ENCODE measurements around the gene ZGRF1. TPM values are rescaled to one million over a fixed set of nuclear protein-coding genes. Genes with fewer than 3 reads are reported as not detected.

The ZGRF1 gene
- total and polyA plus RNA-seq, 2 donors (not counting 1 experiment from before 2014, with no cell fraction given): 4.6 to 13.0 TPM

DNA sequence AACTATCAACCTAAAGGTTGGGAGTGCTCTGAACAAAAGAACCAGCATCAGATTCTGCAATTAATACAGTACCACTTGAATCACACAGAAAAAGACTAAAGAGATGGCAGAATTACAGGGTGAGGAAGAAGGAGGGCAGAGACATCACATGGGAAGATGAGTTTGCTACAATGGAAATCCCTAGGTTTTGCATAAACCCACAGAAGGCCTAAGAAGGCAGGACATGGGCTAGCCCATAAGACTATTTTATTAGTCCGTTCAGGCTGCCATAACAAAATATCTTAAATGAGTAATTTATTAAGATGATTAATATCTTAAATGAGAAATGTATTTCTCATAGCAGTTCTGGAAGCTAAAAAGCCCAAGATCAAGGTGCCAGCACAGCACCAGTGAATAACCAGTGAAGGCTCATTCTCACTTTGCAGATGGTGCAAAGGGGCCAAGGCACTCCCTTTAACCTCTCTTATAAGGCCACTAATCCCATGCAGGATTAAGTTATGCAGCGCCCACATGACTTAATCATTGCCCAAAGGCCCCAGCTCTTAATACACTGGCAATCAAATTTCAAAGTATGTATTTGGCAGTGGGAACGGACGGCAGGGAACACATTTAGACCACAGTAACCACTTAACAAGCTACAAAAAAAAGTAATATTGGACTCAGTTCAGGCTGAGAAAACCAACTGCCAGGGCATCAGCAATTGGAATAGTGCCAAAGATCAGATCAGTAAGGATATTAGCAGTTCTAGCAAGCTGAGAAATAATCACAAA, 73.1 kb downstream of the ZGRF1 start:
- CTCF ChIA-PET: interaction anchor here (0.6 kb wide), 1 partner anchor 63 kb away, joined by 3 read pairs; no protein-coding TSS in a partner anchor
- WGBS (ENCODE audit: insufficient coverage): 71% methylated on average over 1 of the region's 4 CpGs
- peaks cover 14% of the 10 kb centered on the region for H3K4me1 Mint-ChIP-seq
- H3K9ac ChIP-seq (ENCODE audit: low read length): no peak overlapping the region
- H3K27ac ChIP-seq (ENCODE audit: low read length in 2 of 2): no peak overlapping the region
- H3K27ac Mint-ChIP-seq: no peak overlapping the region
- no peak for TF ChIP-seq EZH2 (IDR thresholded peaks at IDR 0.05; ENCODE audit: borderline replicate concordance, insufficient read depth, low read depth, low read length, poor library complexity, severe bottlenecking)
- TF ChIP-seq, protein P1, sequence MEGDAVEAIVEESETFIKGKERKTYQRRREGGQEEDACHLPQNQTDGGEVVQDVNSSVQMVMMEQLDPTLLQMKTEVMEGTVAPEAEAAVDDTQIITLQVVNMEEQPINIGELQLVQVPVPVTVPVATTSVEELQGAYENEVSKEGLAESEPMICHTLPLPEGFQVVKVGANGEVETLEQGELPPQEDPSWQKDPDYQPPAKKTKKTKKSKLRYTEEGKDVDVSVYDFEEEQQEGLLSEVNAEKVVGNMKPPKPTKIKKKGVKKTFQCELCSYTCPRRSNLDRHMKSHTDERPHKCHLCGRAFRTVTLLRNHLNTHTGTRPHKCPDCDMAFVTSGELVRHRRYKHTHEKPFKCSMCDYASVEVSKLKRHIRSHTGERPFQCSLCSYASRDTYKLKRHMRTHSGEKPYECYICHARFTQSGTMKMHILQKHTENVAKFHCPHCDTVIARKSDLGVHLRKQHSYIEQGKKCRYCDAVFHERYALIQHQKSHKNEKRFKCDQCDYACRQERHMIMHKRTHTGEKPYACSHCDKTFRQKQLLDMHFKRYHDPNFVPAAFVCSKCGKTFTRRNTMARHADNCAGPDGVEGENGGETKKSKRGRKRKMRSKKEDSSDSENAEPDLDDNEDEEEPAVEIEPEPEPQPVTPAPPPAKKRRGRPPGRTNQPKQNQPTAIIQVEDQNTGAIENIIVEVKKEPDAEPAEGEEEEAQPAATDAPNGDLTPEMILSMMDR (IDR thresholded peaks at IDR 0.05): no peak
- H3K4me1 ChIP-seq (ENCODE audit: control insufficient read depth in 2 of 2, insufficient read depth in 2 of 2, low read length in 2 of 2): peaks cover 8 to 12% of the 10 kb centered on the region in 2 donors
- intact Hi-C loops (cut with micrococcal nuclease): no loop called here
- H3K4me3 ChIP-seq (ENCODE audit: control extremely low read depth in 1 of 5, extremely low read depth in 1 of 5, insufficient read depth in 1 of 5, low read depth in 2 of 5, low read length in 4 of 5): no peak overlapping the region
- H3K4me2 ChIP-seq (replicated peaks; ENCODE audit: low read depth, low read length, poor library complexity, severe bottlenecking): no peak overlapping the region
- no peak overlapping the region for H3K4me3 Mint-ChIP-seq
- H3K27me3 ChIP-seq (replicated peaks in 1 of 4; ENCODE audit: control extremely low read depth in 1 of 4, control insufficient read depth in 3 of 4, insufficient read depth in 4 of 4, low read length in 3 of 4): no peaks in the 10 kb centered on the region
- H4K20me1 ChIP-seq (ENCODE audit: control insufficient read depth, insufficient read depth, low read length, poor library complexity, severe bottlenecking): no peaks in the 10 kb centered on the region
- no peak overlapping the region for H2AFZ ChIP-seq (ENCODE audit: insufficient read depth, low read depth, low read length, poor library complexity, severe bottlenecking)
- ATAC-seq (ENCODE audit: low read depth): no peak
- DNase-seq: no peak
- POLR2A ChIA-PET: no interaction called here
- H3K9me3 Mint-ChIP-seq (ENCODE audit: insufficient read depth): no peaks in the 10 kb centered on the region
- no peaks in the 10 kb centered on the region for H3K27me3 Mint-ChIP-seq
- peaks cover 0 to 5% (median 0%) of the 10 kb centered on the region in 3 donors for H3K9me3 ChIP-seq (ENCODE audit: control extremely low read depth in 1 of 3, control insufficient read depth in 2 of 3, insufficient read depth in 1 of 3, low read length in 2 of 3)
- no peaks in the 10 kb centered on the region for H3K79me2 ChIP-seq (ENCODE audit: control insufficient read depth, insufficient read depth, low read length)
- no peaks in the 10 kb centered on the region for H3K36me3 ChIP-seq (replicated peaks in 1 of 2; ENCODE audit: control extremely low read depth in 1 of 2, control insufficient read depth in 1 of 2, extremely low read depth in 1 of 2, insufficient read depth in 2 of 2, low read length in 1 of 2)

DNA sequence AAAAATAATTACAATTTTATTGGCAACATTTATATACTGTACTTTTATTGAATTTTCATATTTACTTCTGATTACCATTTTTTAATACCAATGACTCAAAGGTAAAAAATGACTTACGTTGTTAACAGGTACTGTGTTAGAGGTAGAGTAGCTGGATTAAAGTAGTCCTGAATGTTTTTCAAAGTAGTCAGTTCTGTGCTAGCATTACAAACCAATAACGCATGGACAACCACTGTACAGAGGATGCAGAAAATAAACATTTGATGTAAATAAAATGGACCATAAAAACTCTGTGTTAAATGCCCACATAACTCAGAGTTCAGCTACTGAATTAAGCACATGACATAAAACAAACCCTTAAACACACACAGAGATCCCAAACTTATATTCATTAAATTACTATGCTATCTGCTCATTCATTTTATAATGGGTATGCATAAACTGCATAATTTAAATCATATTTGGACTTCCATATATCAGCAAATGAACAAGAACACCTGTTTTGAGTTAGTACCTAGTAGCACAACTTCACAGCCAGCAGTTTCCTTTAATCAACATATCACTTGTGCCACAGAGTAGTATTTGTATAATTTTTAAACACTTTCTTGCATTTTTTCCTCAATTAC, 74.3 kb downstream of the ZGRF1 start:
- Histone ChIP-seq H3K4me2 (replicated peaks; ENCODE audit: low read depth, low read length, poor library complexity, severe bottlenecking) (no peak overlapping the region), H3K27ac (ENCODE audit: low read length in 2 of 2) (no peak overlapping the region), H3K4me1 (ENCODE audit: control insufficient read depth in 2 of 2, insufficient read depth in 2 of 2, low read length in 2 of 2) (peaks cover 8 to 12% of the 10 kb centered on the region in 2 donors), H3K27me3 (replicated peaks in 1 of 4; ENCODE audit: control extremely low read depth in 1 of 4, control insufficient read depth in 3 of 4, insufficient read depth in 4 of 4, low read length in 3 of 4) (no peaks in the 10 kb centered on the region), H4K20me1 (ENCODE audit: control insufficient read depth, insufficient read depth, low read length, poor library complexity, severe bottlenecking) (no peaks in the 10 kb centered on the region), H3K9me3 (ENCODE audit: control extremely low read depth in 1 of 3, control insufficient read depth in 2 of 3, insufficient read depth in 1 of 3, low read length in 2 of 3) (peaks cover 0 to 5% (median 0%) of the 10 kb centered on the region in 3 donors), H2AFZ (ENCODE audit: insufficient read depth, low read depth, low read length, poor library complexity, severe bottlenecking) (no peak overlapping the region), H3K9ac (ENCODE audit: low read length) (no peak overlapping the region), H3K4me3 (ENCODE audit: control extremely low read depth in 1 of 5, extremely low read depth in 1 of 5, insufficient read depth in 1 of 5, low read depth in 2 of 5, low read length in 4 of 5) (no peak overlapping the region), H3K36me3 (replicated peaks in 1 of 2; ENCODE audit: control extremely low read depth in 1 of 2, control insufficient read depth in 1 of 2, extremely low read depth in 1 of 2, insufficient read depth in 2 of 2, low read length in 1 of 2) (no peaks in the 10 kb centered on the region), H3K79me2 (ENCODE audit: control insufficient read depth, insufficient read depth, low read length) (no peaks in the 10 kb centered on the region)
- no peak for ATAC-seq (ENCODE audit: low read depth)
- no peaks in the 10 kb centered on the region for H3K27me3 Mint-ChIP-seq
- H3K4me1 Mint-ChIP-seq: peaks cover 14% of the 10 kb centered on the region
- H3K9me3 Mint-ChIP-seq (ENCODE audit: insufficient read depth): no peaks in the 10 kb centered on the region
- no peak for TF ChIP-seq EZH2 (IDR thresholded peaks at IDR 0.05; ENCODE audit: borderline replicate concordance, insufficient read depth, low read depth, low read length, poor library complexity, severe bottlenecking)
- TF ChIP-seq, protein P1 (IDR thresholded peaks at IDR 0.05): no peak
- WGBS (ENCODE audit: insufficient coverage): no CpG with 5 or more reads among the region's 2 CpGs
- intact Hi-C loops (cut with micrococcal nuclease): no loop called here
- ChIA-PET CTCF (no interaction called here), POLR2A (interaction anchor here (0.6 kb wide), 1 partner anchor 43 kb away, joined by 3 read pairs; no protein-coding TSS in a partner anchor)
- no peak overlapping the region for H3K4me3 Mint-ChIP-seq
- no peak for DNase-seq
- no peak overlapping the region for H3K27ac Mint-ChIP-seq

Data from B cell (primary cell).